ENCODE measurements around the gene TBCA.
"Not testable (repeated sequence)": the region's sequence is repeated elsewhere in the genome, so short reads cannot be mapped to it uniquely, and the experiment has no call there.

Gene TBCA

DNA sequence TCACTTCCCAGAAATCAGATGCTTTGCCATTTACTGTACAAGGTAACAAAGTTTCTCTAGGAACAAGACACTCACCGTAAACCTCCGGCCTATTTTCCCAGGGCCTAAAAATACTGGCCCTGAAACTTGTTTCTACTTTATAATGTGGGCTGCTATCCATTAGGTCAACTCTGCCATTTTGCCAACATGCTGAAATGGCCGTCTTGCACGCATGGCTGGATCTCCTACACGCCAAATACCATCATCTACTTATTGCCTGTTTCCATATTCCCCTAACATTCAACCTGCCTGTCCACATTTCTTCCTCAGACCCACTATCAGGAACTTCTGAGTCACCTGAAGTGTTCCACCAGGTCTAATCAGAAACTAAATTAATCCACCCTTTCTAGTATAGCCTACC lies 4.7 kb downstream of the TBCA start:
- DNase-seq: no peak

DNA sequence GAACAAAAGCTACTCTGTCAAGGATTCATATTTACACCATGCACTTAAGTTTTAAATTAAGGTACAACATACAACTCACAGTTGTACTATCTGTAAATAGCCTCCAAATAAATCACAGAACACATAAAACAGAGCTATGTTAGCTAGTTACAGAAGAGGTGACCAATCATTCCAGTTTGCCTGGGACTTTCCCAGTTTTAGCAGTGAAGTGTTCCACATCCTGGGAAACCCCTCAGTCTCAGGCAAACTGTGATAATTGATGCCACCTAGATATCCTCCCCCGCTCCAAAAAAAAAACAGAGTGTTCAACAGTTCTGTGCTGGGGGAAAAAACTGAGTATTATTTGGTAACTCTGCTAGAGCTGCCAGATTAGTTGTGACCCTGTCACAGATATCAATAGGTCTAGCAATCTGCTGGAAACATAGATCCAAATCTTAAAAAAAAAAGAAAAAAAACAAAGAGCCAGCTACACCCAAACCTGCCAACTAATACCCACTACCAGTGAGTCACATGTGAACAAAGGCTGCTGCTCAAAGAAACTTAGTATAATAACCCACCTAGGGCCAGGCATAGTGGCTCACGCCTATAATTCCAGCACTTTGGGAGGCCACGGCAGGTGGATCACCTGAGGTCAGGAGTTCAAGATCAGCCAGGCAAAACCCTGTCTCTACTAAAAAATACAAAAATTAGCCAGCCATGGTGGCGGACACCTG lies 5.7 kb downstream of the TBCA start:
- DNase-seq: no peak

DNA sequence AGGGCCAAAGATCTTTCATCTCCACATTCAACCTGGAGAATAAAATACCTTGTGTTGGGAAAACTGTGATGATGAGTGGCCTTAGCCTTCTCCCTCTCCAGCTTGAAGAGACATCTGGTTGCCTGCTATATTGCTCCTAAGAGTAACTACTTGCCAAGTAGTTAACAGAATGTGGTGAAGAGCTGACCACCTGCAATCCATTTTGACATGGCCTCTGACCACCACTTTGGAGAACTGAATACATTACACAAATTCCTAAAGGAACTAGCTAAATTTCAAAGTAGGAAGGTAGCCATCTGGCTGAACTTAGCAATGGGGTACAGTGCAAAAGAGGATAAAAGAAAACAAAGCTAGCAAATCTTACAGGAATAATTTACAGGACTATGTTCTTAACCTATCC lies 7.2 kb downstream of the TBCA start:
- DNase-seq: no peak

DNA sequence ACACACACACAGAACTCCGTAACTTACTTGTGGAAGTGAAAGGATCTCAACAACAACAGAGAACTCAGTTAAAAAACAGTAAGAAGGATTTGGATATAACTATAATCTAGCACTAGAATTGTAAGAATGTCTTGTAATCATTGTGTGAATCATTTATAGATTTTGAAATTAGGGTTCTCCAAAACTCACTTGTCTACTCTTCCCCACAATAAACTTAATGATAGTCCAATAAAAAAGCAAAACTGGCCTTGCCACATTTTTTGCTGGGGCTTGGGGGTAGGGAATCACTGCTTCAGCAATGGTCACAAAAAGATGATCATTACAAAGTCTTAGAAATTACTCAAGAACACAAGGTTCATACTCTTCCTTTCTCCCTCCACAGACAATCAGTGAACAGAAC lies 8.8 kb downstream of the TBCA start:
- DNase-seq: no peak

DNA sequence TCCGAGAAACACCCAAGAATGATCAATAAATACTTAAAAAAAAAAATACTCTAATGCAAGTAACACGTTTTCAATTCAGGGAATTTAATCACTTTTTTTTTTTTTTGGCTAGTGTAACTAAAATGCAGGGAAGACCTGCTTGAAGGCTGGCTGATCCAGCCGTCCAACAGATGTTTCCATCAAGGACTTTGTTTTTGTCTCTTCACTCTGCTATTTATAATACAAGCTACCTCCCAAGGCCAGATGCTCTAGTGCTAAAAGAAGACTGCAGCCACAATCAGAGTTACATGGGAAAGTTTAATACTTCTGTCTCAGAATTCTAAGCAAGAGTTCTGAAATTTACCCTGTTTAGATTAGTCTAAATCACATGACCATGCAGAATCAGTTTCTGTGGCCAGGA lies 14.5 kb downstream of the TBCA start:
- DNase-seq: no peak

DNA sequence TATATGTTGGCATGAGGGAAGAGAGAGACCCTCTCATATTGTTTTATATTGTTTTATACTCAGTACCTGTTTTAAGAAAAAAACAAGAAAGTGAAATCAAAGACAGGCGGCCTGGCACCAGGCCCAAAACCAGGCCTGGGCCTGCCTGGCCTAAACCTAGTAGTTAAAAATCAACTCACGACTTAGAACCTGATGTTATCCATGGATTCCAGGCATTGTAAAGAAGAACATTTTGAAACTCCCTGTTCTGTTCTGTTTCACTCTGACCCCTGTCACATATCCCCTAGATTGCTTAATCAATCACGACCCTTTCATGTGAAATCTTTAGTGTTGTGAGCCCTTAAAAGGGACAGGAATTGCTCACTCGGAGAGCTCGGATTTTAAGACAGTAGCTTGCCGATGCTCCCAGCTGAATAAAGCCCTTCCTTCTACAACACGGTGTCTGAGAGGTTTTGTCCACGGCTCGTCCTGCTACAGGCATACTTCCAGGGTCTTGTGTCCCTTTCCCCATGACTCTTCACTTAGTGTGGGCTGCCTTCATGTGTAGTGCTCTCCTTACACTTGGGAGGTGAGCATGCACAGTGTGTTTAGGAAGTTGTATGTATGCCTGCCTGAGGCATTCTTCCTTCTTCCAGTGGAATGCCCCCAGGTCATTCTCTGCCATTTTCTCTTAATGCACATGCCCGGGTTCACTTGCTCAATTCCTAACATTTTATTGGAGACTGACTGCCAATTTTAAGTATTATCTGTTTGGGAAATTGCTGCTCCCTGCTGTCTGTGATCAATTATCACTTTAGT lies 17.8 kb downstream of the TBCA start:
- no peak for DNase-seq

DNA sequence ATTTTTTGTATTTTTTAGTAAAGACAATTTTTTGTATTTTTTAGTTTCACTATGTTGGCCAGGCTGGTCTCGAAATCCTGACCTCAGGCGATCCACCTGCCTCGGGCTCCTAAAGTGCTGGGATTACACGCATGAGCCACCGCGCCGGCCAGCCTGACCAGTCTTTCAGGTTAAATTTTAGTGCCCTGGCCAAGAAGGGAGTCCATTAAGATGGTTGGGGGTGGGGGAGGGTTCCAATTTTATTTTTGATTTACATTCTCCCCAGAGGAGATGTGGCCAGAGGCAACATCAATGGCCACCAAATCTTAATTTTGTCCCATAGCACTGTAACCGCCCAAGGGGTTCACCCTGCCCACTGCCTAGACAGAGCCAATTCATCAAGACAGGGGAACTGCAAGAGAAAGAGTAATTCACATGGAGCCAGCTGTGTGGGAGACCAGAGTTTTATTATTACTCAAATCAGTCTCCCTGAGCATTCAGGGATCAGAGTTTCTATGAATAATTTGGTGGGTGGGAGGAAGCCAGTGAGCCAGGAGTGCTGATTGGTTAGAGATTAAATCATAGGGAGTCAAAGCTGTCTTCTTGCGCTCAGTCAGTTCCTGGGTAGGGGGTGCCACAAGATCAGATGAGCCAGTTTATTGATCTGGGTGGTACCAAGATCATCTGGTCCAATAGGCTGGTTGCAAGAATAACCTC lies 24.7 kb downstream of the TBCA start:
- DNase-seq: no peak

DNA sequence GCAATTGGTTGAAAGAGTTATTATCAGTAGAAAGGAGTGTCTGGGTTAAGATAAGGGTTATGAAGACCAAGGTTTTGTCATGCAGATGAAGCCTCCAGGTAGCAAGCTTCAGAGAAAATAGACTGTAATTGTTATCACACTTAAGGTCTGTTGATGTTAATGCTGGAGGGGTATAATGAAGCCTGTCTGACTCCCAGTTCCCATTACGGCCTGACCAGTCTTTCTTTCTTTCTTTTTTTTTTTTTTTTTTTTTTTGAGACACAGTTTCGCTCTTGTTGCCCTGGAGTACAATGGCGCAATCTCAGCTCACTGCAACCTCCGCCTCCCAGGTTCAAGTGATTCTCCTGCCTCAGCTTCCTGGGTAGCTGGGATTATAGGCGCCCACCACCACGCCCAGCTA lies 25.2 kb downstream of the TBCA start:
- not testable (repeated sequence) for DNase-seq

DNA sequence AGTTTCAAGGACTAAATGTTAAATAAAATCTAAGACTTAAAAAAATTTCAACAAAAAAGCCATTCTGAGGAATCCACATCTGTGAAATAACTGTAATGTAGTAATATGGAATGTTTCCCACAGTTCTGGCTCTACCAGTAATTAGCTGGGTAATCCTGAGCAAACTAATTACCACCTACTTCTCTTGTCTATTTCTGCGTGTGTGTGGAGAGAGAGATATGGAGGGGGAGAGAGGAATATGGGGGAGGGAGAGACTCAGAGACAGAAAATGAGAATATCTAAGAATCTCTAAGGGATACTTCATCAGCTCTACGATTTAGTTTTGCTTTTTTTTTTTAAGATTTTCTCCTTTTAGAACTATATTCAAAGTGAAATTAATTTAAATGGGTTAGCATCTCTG lies 28.0 kb downstream of the TBCA start:
- no peak for DNase-seq

DNA sequence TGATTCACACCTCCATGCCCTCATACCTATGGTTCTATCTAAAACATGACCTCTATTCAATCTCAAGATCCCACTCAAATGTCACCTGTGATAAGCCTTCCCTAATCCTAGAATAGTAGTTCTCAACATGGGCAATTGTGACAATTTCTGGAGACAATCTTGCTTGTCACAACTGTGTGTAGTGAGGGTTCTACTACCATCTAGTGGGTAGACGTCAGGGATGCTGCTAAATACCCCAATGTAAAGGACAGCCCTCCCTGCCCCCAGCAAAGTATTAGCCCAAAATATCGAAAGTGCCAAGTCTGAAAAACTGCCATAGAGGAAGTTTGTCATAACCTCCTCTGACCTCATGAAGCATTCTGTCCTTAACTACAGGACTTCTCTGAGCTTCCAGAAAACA lies 32.0 kb downstream of the TBCA start:
- DNase-seq: no peak

DNA sequence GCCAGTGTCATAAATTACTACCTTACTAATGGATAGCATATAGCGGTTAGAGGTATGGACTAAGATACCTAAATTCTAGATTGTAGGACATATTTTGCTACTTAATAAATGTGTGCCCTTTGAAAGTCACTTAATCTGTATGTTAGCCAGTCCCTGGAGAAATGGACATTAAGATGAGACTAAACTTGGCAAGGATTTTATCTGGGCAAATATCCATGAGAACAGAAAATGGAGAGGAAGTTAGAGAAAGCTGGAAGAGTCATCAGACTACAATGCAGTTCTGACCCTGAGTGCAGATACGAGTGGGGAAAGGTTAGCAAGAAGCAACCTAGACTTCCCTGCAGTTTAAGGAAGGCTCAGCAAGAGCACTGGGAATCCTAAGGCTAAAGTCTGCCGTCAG lies 33.0 kb downstream of the TBCA start:
- DNase-seq: no peak

DNA sequence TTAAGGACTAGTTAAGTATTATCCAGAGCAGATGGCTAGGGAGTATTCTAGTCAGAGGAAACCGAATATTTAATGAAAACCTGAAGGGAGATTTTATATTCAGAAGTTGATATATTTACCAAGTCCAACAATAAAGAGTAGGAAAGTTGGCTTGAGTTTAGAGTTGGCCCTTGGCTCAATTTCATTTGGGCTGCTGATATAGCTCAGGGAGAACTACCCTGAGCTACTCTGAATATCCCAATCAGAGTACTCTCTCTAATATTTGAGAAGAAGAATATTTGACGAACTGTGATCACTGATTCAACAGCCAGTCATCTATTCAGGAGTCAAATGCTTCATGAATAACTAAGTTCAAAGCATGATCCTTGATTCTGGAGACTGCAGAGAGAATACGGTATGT lies 34.5 kb downstream of the TBCA start:
- no peak for DNase-seq

DNA sequence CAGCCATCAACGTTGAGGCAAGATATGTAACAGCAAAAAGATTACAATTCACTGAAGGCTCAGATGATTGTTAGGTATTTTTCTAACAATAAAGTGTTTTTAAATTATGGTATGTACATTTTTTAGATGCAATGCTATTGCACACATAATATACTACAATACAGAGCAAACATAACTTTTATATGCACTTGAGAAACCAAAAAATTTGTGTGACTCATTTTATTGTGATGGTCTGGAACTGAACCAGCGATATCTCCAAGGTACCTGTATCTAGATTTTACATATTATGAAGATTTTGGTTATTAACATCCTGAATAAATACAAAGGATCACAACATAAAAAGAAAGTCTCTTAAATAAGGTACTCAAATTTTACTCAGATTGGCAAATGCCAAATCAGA lies 41.3 kb downstream of the TBCA start:
- DNase-seq: no peak

DNA sequence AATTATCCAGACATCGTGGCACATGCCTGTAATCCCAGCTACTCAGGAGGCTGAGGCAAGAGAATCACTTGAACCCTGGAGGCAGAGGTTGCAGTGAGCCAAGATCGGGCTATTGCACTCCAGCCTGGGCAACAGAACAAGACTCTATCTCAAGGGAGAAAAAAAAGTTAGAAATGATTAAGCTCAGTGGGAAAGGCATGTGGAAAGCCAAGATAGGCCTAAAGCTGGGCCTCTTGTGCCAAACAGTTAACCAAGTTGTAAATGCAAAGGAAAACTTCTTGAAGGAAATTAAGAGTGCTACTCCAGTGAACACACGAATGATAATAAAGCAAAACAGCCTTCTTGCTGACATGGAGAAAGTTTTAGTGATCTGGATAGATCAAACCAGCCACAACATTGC lies 43.0 kb downstream of the TBCA start:
- DNase-seq: no peak

DNA sequence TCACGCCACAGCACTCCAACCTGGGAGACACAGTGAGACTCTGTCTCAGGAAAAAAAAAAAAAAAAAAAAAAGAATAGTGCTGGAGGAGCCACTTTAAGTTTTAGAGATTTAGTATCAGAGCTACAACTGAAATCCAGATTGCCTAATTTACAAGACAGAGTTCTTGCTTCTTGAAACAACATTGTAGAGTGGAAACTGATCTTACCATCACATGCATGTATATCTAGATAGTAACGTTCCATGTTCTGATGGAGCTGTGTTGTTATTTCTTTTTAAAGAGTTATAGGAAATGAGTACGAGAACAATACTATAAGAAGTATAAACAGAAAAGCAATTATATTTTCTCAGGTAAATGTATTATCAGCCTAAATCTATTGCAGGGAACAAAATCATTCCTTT lies 48.9 kb downstream of the TBCA start:
- no peak for DNase-seq

DNA sequence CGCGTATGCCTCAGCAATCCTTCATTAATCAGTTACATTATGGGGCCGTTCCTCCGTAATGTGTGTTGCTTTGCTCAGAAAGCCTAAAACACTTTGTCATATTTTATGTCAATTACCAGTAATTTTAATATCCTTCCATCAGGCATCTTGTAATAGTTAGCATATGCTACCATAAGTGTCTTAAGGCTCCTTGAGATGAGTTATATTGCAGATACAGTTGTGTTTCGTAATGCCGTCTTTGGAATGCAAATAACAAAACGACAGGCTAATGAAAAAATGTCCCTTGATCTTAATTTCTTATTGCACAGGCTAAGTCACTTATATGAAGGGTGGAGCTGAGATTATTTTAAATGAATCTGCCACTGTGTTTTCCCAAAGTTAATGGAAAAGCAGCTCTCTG lies 50.5 kb downstream of the TBCA start:
- no peak for DNase-seq

DNA sequence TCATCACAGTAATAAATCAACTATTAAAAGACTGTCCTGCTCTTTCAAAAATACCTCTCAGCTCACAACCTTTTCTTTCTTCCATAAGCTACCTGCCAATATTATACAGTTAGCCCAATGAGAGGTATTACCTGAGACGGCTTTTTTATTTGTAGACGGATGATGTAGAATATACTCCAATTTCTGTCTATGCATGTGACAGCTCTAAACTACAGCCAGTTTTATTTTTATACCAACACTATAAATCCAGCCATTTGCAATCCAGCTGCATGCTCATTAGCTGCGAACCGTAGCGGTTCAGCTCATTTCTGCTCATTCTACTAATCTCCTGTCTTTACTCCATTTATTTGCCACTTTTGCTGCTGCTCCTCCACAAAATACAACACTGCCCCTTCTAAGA lies 51.2 kb downstream of the TBCA start:
- DNase-seq: no peak

DNA sequence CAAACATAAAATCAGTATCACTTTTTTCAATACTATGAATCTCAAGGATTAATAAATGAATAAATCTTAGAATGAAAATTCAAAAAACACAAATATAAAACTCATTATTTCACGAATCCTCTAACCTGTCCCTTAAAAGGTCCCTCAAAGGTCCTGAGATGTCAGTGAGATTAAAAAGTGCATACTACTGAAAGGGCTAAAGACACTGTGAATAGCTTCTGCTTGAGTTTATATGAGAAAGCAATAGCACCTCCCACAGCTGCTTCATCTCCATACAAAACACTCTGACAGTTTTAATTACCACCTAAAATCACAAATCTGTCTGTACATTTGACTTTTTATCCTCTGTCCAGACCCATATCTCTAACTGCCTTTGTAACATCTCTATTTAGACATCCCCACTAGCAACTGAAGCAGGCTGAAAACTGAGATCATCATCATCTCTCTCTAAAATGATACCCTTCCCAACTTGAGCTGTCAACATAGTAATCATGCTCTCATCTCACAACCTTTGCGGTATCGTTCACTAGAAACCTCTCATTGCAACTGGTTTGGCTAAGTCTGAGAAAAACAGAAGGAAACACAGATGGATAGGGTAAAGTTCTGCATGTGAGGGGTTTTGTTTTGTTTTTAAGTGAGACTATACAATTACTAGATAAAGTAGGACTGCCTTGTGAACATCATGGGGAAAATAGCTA lies 56.3 kb downstream of the TBCA start:
- DNase-seq: no peak

DNA sequence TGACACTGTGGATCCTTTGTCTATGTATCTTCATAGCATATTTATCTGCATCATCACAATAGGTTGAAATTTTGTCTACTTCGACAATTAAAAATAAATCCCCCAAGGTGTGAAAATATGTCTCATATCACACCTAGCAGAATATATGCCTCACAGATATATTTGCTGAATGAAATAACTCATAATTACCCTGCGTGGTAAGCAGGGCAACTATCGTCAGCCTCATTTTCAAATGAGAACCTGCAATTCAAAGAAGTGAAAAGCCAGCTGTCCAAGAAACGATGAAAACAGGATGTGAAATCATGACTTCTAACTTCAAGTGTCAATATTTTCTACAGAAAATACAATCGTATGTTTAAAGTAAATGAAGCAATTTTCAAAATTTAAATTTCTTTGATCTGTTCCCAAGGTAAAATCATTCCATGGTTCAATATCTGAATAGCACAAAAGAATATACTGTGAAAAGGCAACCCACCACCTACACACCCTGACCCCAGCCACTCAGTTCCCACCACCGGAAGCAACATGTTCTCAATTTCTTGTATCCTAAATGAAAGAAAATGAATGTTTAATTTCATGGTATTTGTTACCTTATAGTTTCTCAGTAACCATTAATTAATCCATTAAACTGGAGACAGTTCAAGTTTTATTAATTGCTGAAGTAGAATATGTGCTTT lies 57.1 kb downstream of the TBCA start:
- no peak for DNase-seq

DNA sequence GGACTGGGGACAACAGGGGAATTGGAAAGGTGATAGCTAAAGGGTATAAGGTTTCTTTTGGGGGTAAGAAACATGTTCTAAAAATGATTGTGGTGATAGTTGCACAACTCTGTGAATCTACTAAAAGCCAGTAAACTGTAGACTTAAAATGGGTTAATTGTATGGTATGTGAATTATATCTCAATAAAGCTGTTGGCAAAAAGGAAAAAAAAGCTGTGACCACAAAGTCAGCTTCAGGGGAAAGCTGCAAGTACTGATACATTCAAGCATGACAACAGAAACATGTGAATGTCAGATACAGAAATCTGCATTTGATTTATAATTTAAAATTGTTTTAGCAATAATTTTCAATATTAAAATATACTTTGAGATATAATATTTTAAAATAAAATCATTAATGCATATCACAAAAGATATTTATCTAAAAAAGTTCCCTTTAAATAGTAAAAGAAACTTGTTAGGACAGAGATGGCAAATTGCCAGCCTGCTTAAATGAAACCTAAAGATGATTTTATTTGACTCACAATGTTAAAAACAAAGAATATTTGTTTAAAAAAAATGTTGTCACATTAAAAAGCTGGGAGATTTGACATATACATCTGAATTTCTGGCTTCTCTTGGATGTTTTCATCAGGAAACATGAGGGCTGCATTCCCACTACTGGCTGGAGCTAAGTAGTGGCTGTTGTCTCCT lies 66.0 kb downstream of the TBCA start:
- no peak for DNase-seq

DNA sequence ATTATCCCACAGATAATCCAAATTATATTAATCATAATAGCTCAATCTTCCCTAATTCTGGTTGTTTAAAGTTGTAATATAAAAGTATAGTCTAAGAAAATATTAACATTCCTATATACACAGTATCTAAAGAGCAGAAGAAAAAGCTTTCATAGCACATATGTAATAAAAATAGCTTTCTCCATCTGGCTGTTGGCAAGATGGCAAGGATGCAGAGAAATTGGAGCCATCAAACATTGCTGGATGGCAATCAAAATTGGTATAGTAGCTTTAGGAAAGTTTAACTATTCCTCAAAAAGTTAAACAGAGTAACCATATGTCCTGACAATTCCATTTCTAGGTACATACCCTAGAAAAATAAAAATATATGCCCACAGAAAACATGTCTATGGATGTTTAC lies 66.8 kb downstream of the TBCA start:
- DNase-seq: no peak

DNA sequence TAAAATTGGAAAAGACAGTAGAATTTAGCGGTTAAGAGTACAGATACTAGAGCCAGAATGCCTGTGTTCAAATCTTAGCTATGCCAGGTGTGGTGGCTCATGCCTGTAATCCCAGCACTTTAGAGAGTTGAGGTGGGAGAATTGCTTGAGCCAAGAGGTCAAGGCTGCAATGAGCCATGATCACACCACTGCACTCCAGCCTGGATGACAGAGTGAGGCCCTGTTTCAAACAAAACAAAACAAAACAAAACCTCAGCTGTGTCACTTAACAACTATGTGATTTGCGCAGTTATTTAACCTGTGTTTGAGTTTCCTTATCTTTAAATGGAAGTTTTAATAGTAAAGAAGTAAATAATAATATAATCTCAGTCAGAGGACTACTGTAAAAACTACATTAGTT lies 68.3 kb downstream of the TBCA start:
- no peak for DNase-seq

Measured in CD4-positive, alpha-beta T cell treated with Interleukin-15 for 1 hour (primary cell).